Measurements from ENCODE around the gene SFTA2.

SFTA2 gene

GRCh38 chr6:30889496-30889885 lies 42.5 kb downstream of the SFTA2 start:
- no peak for DNase-seq (ENCODE audit: low spot score)
- in situ Hi-C loops (cut with MboI; ENCODE audit: low sequenced_read_pairs, unreplicated experiment), result no loop called here
- no peak for TF ChIP-seq CTCF (IDR thresholded peaks at IDR 0.05; ENCODE audit: borderline replicate concordance, control extremely low read depth, extremely low read depth, insufficient read depth, missing control alignments)

- TF ChIP-seq CTCF (IDR thresholded peaks at IDR 0.05; ENCODE audit: borderline replicate concordance, control extremely low read depth, extremely low read depth, insufficient read depth, missing control alignments), result no peak
- DNase-seq (ENCODE audit: low spot score), result peak; percentile 18
- in situ Hi-C loops (cut with MboI; ENCODE audit: low sequenced_read_pairs, unreplicated experiment), result no loop called here
Measured at GRCh38 chr6:30888816-30889495, 43.0 kb downstream of the SFTA2 start.

- in situ Hi-C loops (cut with MboI; ENCODE audit: low sequenced_read_pairs, unreplicated experiment), result no loop called here
Measured at GRCh38 chr6:30887901-30888815, 43.8 kb downstream of the SFTA2 start.

GRCh38 chr6:30886897-30887255 lies 45.1 kb downstream of the SFTA2 start:
- in situ Hi-C loops (cut with MboI; ENCODE audit: low sequenced_read_pairs, unreplicated experiment), result no loop called here
- peak; percentile 10 for DNase-seq (ENCODE audit: low spot score)
- TF ChIP-seq CTCF (IDR thresholded peaks at IDR 0.05; ENCODE audit: borderline replicate concordance, control extremely low read depth, extremely low read depth, insufficient read depth, missing control alignments), result no peak

More at GRCh38 chr6:30887901-30888815, 43.8 kb downstream of the SFTA2 start:
- TF ChIP-seq CTCF (IDR thresholded peaks at IDR 0.05; ENCODE audit: borderline replicate concordance, control extremely low read depth, extremely low read depth, insufficient read depth, missing control alignments), result no peak
- DNase-seq (ENCODE audit: low spot score), result peak; percentile 8

GRCh38 chr6:30885999-30886896 lies 45.7 kb downstream of the SFTA2 start:
- peak; percentile 28 for DNase-seq (ENCODE audit: low spot score)
- no peak for TF ChIP-seq CTCF (IDR thresholded peaks at IDR 0.05; ENCODE audit: borderline replicate concordance, control extremely low read depth, extremely low read depth, insufficient read depth, missing control alignments)
- in situ Hi-C loops (cut with MboI; ENCODE audit: low sequenced_read_pairs, unreplicated experiment), result no loop called here

GRCh38 chr6:30885481-30885998 lies 46.4 kb downstream of the SFTA2 start:
- TF ChIP-seq CTCF (IDR thresholded peaks at IDR 0.05; ENCODE audit: borderline replicate concordance, control extremely low read depth, extremely low read depth, insufficient read depth, missing control alignments), result no peak
- DNase-seq (ENCODE audit: low spot score), result peak; percentile 44
- in situ Hi-C loops (cut with MboI; ENCODE audit: low sequenced_read_pairs, unreplicated experiment), result no loop called here
